ENCODE measurements around the gene PPP1R3G. TPM values are rescaled to one million over a fixed set of nuclear protein-coding genes. Genes with fewer than 3 reads are reported as not detected.
"Not testable (repeated sequence)": the region's sequence is repeated elsewhere in the genome, so short reads cannot be mapped to it uniquely, and the experiment has no call there.

Gene PPP1R3G
- total RNA-seq, 2 donors from 2014 or later = not detected

DNA sequence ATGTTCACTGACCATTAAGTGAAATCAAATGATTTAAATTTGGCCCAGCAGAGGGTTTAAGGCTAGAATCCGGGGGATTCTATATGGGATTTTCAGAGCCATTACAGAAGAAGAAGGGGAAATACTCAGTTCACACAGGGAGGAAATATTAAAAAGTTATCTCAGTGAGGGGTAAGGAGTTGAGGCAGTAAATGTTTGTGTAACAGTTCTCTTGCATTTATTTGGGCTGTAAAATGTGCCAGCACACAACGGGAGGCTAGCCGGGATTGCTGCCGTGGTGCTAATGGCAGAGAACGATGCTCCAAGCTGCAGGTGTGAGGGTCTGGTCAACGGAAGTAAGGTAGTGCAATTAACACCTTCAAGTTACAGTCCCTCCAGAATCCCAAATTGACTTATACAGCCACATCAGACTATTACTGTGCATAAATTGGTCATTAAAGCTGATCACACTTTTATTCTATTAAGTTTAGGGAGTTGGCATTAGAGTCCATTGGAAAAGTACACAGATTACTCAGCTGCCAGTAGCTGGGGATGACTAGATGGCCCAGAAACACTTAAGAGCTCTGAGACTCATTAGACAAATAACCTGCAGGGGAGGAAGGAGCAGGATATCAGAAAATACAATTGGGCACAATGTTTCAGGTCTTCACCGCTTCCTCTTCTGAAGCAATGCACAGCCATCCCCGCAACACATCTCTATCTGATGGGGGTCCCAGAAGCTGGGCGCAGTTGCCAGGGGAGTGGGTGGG lies 31.3 kb downstream of the PPP1R3G start:
- no peak for DNase-seq
- H3K27ac Mint-ChIP-seq = no peak overlapping the region
- TF ChIP-seq, protein P1, sequence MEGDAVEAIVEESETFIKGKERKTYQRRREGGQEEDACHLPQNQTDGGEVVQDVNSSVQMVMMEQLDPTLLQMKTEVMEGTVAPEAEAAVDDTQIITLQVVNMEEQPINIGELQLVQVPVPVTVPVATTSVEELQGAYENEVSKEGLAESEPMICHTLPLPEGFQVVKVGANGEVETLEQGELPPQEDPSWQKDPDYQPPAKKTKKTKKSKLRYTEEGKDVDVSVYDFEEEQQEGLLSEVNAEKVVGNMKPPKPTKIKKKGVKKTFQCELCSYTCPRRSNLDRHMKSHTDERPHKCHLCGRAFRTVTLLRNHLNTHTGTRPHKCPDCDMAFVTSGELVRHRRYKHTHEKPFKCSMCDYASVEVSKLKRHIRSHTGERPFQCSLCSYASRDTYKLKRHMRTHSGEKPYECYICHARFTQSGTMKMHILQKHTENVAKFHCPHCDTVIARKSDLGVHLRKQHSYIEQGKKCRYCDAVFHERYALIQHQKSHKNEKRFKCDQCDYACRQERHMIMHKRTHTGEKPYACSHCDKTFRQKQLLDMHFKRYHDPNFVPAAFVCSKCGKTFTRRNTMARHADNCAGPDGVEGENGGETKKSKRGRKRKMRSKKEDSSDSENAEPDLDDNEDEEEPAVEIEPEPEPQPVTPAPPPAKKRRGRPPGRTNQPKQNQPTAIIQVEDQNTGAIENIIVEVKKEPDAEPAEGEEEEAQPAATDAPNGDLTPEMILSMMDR (conservative IDR thresholded peaks at IDR 0.05) = no peak
- Histone ChIP-seq H3K4me3 (ENCODE audit: low read length) (no peak overlapping the region), H3K36me3 (ENCODE audit: control insufficient read depth, insufficient read depth, low read length) (no peaks in the 10 kb centered on the region), H3K27me3 (ENCODE audit: control insufficient read depth, insufficient read depth, low read length, poor library complexity, severe bottlenecking) (no peaks in the 10 kb centered on the region), H3K9ac (ENCODE audit: extremely low read depth, low read length, poor library complexity, severe bottlenecking) (no peak overlapping the region), H3K4me1 (ENCODE audit: control insufficient read depth, insufficient read depth, low read length) (no peaks in the 10 kb centered on the region), H3K27ac (ENCODE audit: low read depth, low read length) (no peak overlapping the region), H3K9me3 (ENCODE audit: control insufficient read depth, low read length) (no peaks in the 10 kb centered on the region)
- no peaks in the 10 kb centered on the region for H3K4me1 Mint-ChIP-seq
- H3K27me3 Mint-ChIP-seq (ENCODE audit: insufficient read depth) = no peaks in the 10 kb centered on the region
- peaks cover 8% of the 10 kb centered on the region for H3K9me3 Mint-ChIP-seq
- WGBS, 2 experiments (ENCODE audit: insufficient coverage in 1 of 2, insufficient read length in 1 of 2) = 90 to 93% methylated on average over 6 to 9 of the region's 9 CpGs
- H3K36me3 Mint-ChIP-seq (ENCODE audit: low read depth) = peaks cover 5% of the 10 kb centered on the region
- no peak overlapping the region for H3K4me3 Mint-ChIP-seq

DNA sequence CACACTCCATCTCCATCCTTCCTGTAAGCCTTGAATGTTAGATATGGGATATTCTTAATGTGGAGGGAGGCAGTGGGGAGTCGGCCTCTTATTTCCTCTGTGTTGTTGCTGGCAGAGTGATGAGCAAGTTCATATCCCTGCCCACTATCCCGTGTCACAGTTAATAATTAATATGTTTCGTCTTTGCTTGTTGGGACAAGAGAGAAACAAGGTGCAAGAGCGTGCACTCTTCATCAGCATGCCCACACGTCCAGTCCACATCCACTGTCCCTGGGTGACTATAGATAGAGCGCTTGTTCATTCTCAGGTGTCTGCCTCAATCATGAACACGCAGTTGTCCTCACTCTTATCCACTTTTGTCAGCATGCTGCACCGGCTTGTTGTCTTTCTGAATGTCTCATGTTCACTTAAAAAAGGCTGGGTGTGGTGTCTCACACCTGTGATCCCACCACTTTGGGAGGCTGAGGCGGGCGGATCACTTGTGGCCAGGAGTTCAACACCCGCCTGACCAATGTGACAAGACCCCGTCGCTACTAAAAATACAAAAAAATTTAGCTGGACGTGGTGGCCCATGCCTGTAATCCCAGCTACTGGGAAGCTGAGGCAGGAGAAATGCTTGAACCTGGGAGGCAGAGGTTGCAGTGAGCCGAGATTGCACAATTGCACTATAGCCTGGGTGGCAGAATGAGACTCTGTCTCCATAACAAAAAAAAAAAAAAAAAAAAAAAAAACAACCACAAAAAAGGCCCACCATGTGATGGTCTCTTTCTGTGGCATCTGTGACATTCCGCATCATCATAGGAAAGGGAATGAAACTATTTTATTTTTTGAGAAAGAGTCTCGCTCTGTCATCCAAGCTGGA lies 34.2 kb downstream of the PPP1R3G start:
- H3K4me3 Mint-ChIP-seq = no peak overlapping the region
- H3K4me1 ChIP-seq (ENCODE audit: control insufficient read depth, insufficient read depth, low read length) = no peaks in the 10 kb centered on the region
- H3K4me3 ChIP-seq (ENCODE audit: low read length) = no peak overlapping the region
- H3K4me1 Mint-ChIP-seq = no peaks in the 10 kb centered on the region
- no peak for DNase-seq
- H3K9me3 ChIP-seq (ENCODE audit: control insufficient read depth, low read length) = no peaks in the 10 kb centered on the region
- peaks cover 3% of the 10 kb centered on the region for H3K36me3 Mint-ChIP-seq (ENCODE audit: low read depth)
- H3K9ac ChIP-seq (ENCODE audit: extremely low read depth, low read length, poor library complexity, severe bottlenecking) = no peak overlapping the region
- H3K27ac Mint-ChIP-seq = no peak overlapping the region
- 93 to 95% methylated on average over 13 to 17 of the region's 17 CpGs for WGBS, 2 experiments (ENCODE audit: insufficient coverage in 1 of 2, insufficient read length in 1 of 2)
- no peak overlapping the region for H3K27ac ChIP-seq (ENCODE audit: low read depth, low read length)
- no peaks in the 10 kb centered on the region for H3K36me3 ChIP-seq (ENCODE audit: control insufficient read depth, insufficient read depth, low read length)
- H3K27me3 Mint-ChIP-seq (ENCODE audit: insufficient read depth) = no peaks in the 10 kb centered on the region
- TF ChIP-seq, protein P1 (conservative IDR thresholded peaks at IDR 0.05) = no peak
- H3K27me3 ChIP-seq (ENCODE audit: control insufficient read depth, insufficient read depth, low read length, poor library complexity, severe bottlenecking) = no peaks in the 10 kb centered on the region
- peaks cover 8% of the 10 kb centered on the region for H3K9me3 Mint-ChIP-seq

DNA sequence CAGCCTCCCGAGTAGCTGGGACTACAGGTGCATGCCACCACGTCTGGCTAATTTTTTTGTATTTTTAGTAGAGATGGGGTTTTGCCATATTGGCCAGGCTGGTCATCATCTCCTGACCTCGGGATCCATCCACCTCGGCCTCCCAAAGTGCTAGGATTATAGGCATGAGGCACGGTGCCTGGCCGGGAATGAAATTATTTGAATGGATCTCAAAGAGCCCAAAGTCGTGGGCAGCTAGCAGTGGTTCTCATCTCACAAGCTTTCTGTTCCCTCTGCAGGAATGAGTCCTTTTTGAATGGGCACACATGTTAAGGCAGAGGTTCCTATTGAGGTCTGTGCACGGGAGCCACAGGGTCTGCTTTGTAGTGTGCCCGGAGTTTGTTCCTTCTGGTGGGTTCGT lies 34.9 kb downstream of the PPP1R3G start:
- TF ChIP-seq, protein P1 (conservative IDR thresholded peaks at IDR 0.05) = no peak
- 95 to 97% methylated on average over 7 to 10 of the region's 10 CpGs for WGBS, 2 experiments (ENCODE audit: insufficient coverage in 1 of 2, insufficient read length in 1 of 2)
- peaks cover 3% of the 10 kb centered on the region for H3K36me3 Mint-ChIP-seq (ENCODE audit: low read depth)
- Histone ChIP-seq H3K36me3 (ENCODE audit: control insufficient read depth, insufficient read depth, low read length) (no peaks in the 10 kb centered on the region), H3K9me3 (ENCODE audit: control insufficient read depth, low read length) (no peaks in the 10 kb centered on the region), H3K4me3 (ENCODE audit: low read length) (no peak overlapping the region), H3K27ac (ENCODE audit: low read depth, low read length) (no peak overlapping the region), H3K4me1 (ENCODE audit: control insufficient read depth, insufficient read depth, low read length) (no peaks in the 10 kb centered on the region), H3K27me3 (ENCODE audit: control insufficient read depth, insufficient read depth, low read length, poor library complexity, severe bottlenecking) (no peaks in the 10 kb centered on the region), H3K9ac (ENCODE audit: extremely low read depth, low read length, poor library complexity, severe bottlenecking) (no peak overlapping the region)
- DNase-seq = no peak
- H3K9me3 Mint-ChIP-seq = peaks cover 8% of the 10 kb centered on the region
- H3K4me3 Mint-ChIP-seq = no peak overlapping the region
- H3K27me3 Mint-ChIP-seq (ENCODE audit: insufficient read depth) = no peaks in the 10 kb centered on the region
- H3K4me1 Mint-ChIP-seq = peaks cover 1% of the 10 kb centered on the region
- no peak overlapping the region for H3K27ac Mint-ChIP-seq

- not testable (repeated sequence) for H3K4me3 Mint-ChIP-seq; H3K36me3 ChIP-seq (ENCODE audit: control insufficient read depth, insufficient read depth, low read length); H3K9me3 Mint-ChIP-seq; H3K9me3 ChIP-seq (ENCODE audit: control insufficient read depth, low read length); H3K27ac ChIP-seq (ENCODE audit: low read depth, low read length); H3K27me3 ChIP-seq (ENCODE audit: control insufficient read depth, insufficient read depth, low read length, poor library complexity, severe bottlenecking); H3K4me3 ChIP-seq (ENCODE audit: low read length); H3K9ac ChIP-seq (ENCODE audit: extremely low read depth, low read length, poor library complexity, severe bottlenecking); H3K4me1 Mint-ChIP-seq; H3K27me3 Mint-ChIP-seq (ENCODE audit: insufficient read depth); H3K27ac Mint-ChIP-seq; DNase-seq; H3K36me3 Mint-ChIP-seq (ENCODE audit: low read depth); H3K4me1 ChIP-seq (ENCODE audit: control insufficient read depth, insufficient read depth, low read length)
- 93 to 94% methylated on average over 5 to 8 of the region's 8 CpGs for WGBS, 2 experiments (ENCODE audit: insufficient coverage in 1 of 2, insufficient read length in 1 of 2)
Measured at GRCh38 chr6:5120543-5120942, 35.4 kb downstream of the PPP1R3G start.
